Chondrocyte (in vitro differentiated cells): ENCODE results near the gene HSD11B2. TPM values are rescaled to one million over a fixed set of nuclear protein-coding genes. Genes with fewer than 3 reads are reported as not detected.

Experiments used
- DNase-seq: peaks from one replicate; pipeline ENCODE4 v3.0.0; 2021; ENCODE audit warnings: mixed read lengths, low spot score
- H3K27ac Mint-ChIP-seq: one replicate; pipeline ENCODE4 v1.8.0; 2021; ENCODE audit warnings: mild to moderate bottlenecking, moderate library complexity, mixed read lengths; ENCODE audit not compliant: unreplicated experiment
- H3K27me3 Mint-ChIP-seq: 2 replicates; pipeline ENCODE4 v1.8.0; 2021; ENCODE audit warnings: low read depth, mixed read lengths
- H3K36me3 Mint-ChIP-seq: 2 replicates; pipeline ENCODE4 v1.8.0; 2021; ENCODE audit warnings: low read depth, mixed read lengths
- H3K4me1 Mint-ChIP-seq: 2 replicates; pipeline ENCODE4 v1.8.0; 2021; ENCODE audit warnings: low read depth, mild to moderate bottlenecking, mixed read lengths
- H3K4me3 Mint-ChIP-seq: one replicate; pipeline ENCODE4 v1.8.0; 2021; ENCODE audit warnings: mild to moderate bottlenecking, moderate library complexity, mixed read lengths; ENCODE audit not compliant: unreplicated experiment
- H3K9me3 Mint-ChIP-seq: 2 replicates; pipeline ENCODE4 v1.8.0; 2021; ENCODE audit warnings: low read depth, mixed read lengths
- long read RNA-seq: library from polyadenylated mRNA; stranded (forward); transcript quantifications from one replicate; pipeline ENCODE4 v2.0.0, GENCODE V29; 2021
- total RNA-seq: library from RNA; stranded (reverse); gene quantifications from 3 replicates; pipeline ENCODE4 v1.2.1, GENCODE V29; 2021
- TF ChIP-seq, protein P1 (sequence below): fragments of 200-600 bp; sonication (generic); IDR thresholded peaks from 2 replicates; pipeline ENCODE4 v1.5.0; 2021; ENCODE audit warnings: antibody characterized with exemption, mild to moderate bottlenecking, moderate library complexity

HSD11B2 gene
- 0.20 to 0.77 TPM in 2 of 3 replicates, not detected in the other for total RNA-seq
- long read RNA-seq, result 0 reads

DNA sequence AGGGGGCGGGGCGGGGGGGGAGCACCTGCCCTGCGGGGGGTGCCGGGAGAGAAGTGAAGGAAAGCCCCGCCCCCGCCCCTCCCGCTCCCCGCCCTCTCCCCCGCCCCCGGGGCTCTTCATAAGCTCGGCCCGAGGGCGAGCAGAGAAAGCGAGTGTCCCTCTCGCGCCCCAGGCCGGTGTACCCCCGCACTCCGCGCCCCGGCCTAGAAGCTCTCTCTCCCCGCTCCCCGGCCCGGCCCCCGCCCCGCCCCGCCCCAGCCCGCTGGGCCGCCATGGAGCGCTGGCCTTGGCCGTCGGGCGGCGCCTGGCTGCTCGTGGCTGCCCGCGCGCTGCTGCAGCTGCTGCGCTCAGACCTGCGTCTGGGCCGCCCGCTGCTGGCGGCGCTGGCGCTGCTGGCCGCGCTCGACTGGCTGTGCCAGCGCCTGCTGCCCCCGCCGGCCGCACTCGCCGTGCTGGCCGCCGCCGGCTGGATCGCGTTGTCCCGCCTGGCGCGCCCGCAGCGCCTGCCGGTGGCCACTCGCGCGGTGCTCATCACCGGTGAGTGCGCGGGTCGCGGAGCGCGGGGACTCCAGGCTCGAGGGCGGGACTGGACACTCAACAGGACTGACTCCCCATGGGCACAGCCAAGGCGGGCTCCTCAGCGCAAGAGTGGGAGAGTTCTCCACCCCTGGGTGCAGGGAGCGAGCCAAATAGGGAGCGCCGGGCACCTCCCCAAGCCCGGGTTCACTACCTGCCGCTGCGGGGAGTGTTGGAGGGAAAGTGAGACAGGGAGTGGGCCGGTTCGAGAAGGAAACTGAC is at the start of gene HSD11B2:
HSD11B2 (plus strand) TSS at position 145 of the 798 bp plus-strand sequence; CDS start at position 273, 128 bp downstream.
- Mint-ChIP-seq H3K36me3 (no peaks in the 10 kb centered on the region), H3K27me3 (peaks cover 11% of the 10 kb centered on the region), H3K27ac (peak within 1 kb of the TSS; percentile 22), H3K4me1 (peaks cover 11% of the 10 kb centered on the region), H3K9me3 (no peaks in the 10 kb centered on the region), H3K4me3 (peak within 1 kb of the TSS; percentile 65)
- DNase-seq, result no peak
- TF ChIP-seq, protein P1, sequence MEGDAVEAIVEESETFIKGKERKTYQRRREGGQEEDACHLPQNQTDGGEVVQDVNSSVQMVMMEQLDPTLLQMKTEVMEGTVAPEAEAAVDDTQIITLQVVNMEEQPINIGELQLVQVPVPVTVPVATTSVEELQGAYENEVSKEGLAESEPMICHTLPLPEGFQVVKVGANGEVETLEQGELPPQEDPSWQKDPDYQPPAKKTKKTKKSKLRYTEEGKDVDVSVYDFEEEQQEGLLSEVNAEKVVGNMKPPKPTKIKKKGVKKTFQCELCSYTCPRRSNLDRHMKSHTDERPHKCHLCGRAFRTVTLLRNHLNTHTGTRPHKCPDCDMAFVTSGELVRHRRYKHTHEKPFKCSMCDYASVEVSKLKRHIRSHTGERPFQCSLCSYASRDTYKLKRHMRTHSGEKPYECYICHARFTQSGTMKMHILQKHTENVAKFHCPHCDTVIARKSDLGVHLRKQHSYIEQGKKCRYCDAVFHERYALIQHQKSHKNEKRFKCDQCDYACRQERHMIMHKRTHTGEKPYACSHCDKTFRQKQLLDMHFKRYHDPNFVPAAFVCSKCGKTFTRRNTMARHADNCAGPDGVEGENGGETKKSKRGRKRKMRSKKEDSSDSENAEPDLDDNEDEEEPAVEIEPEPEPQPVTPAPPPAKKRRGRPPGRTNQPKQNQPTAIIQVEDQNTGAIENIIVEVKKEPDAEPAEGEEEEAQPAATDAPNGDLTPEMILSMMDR, result peak; percentile 19

- H3K36me3 Mint-ChIP-seq, result no peaks in the 10 kb centered on the region
Measured at GRCh38 chr16:67383284-67383683, 47.6 kb upstream of the HSD11B2 start.

GRCh38 chr16:67384778-67385510 is 46.0 kb upstream of the HSD11B2 start:
- Mint-ChIP-seq H3K36me3 (peaks cover 1% of the 10 kb centered on the region), H3K27ac (no peak overlapping the region), H3K4me3 (no peak overlapping the region), H3K4me1 (no peaks in the 10 kb centered on the region), H3K9me3 (no peaks in the 10 kb centered on the region), H3K27me3 (peaks cover 20% of the 10 kb centered on the region)
- TF ChIP-seq, protein P1, result no peak
- no peak for DNase-seq

More at GRCh38 chr16:67383284-67383683, 47.6 kb upstream of the HSD11B2 start:
- H3K27ac Mint-ChIP-seq, result no peak overlapping the region
- no peaks in the 10 kb centered on the region for H3K9me3 Mint-ChIP-seq
- H3K27me3 Mint-ChIP-seq, result peaks cover 20% of the 10 kb centered on the region
- TF ChIP-seq, protein P1, result no peak
- no peaks in the 10 kb centered on the region for H3K4me1 Mint-ChIP-seq
- DNase-seq, result no peak
- no peak overlapping the region for H3K4me3 Mint-ChIP-seq

DNA sequence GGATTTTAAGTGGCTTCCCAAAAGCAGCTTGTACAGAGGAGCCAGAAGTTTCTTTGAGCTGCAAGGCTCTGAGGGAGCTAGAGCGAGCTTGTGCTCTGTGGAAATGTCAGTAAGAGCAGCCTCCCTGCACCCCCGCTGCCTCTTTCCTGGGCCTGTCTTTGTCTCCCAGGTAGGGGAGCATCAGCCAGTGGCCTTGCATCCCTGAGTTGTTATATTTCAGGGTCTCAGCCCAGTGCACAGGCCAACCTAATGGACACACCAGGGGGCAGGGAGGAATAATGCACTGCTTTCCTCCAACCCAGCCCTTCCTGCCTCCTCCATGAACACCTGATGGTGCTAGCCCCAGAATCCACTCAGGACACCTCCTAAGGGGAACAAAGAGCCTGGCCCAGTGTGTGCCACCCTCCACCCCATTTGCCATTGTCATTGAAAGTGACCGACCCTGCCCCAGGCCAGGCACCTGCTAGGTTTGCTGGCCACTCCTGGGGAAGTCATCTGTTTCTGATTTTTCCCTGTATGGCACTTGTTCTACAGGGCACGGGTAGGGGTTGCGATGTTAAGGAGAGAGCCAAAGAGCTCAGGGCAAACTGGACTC is 44.0 kb upstream of the HSD11B2 start:
- Mint-ChIP-seq H3K9me3 (no peaks in the 10 kb centered on the region), H3K27ac (no peak overlapping the region), H3K36me3 (peaks cover 1% of the 10 kb centered on the region), H3K27me3 (peaks cover 18% of the 10 kb centered on the region), H3K4me1 (no peaks in the 10 kb centered on the region), H3K4me3 (no peak overlapping the region)
- no peak for DNase-seq
- TF ChIP-seq, protein P1, result no peak

DNA sequence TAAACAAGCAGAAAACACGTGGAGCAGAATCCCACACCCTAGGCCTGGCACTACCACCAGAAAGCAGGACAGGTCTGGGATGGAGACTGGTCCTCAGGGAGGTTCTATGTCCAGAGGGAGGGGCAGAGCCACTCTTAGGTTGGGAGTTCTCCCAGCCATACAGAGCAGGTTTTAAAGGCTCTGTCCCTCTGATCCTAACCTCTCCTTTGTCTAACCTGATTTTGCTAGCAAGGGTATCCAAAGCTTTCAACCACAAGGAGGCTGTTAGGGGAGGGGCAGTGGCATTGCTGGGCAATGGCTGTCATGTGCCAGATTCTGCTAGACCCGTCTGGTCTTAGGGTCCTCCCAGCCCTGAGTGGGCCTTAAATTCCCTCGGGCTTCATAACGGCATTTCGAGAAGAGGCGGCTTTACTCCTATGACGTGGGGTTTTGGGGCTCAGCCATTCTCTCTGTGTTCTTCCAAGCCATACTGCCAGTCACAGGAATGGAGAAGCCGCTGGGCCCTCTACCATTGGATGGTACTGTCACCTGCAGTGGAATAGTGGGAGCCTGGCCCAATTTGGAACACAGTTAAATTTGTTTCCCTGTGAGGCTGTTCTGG is 43.3 kb upstream of the HSD11B2 start:
- no peak overlapping the region for H3K27ac Mint-ChIP-seq
- DNase-seq, result no peak
- peaks cover 13% of the 10 kb centered on the region for H3K27me3 Mint-ChIP-seq
- H3K4me3 Mint-ChIP-seq, result no peak overlapping the region
- H3K9me3 Mint-ChIP-seq, result no peaks in the 10 kb centered on the region
- TF ChIP-seq, protein P1, result no peak
- H3K36me3 Mint-ChIP-seq, result peaks cover 1% of the 10 kb centered on the region
- peaks cover 4% of the 10 kb centered on the region for H3K4me1 Mint-ChIP-seq
